ES-I3 (cell line): Measurements from ENCODE around the gene INHBC.

Experiments
- H3K36me3 ChIP-seq: 2 replicates; pipeline ENCODE4 v1.6.1; 2013; ENCODE audit warnings: mild to moderate bottlenecking, low read length, control low read depth, moderate library complexity; ENCODE audit not compliant: insufficient read depth
- H3K4me1 ChIP-seq: 2 replicates; pipeline ENCODE4 v1.6.1; 2013; ENCODE audit warnings: mild to moderate bottlenecking, control low read depth, low read length; ENCODE audit not compliant: insufficient read depth
- H3K9ac ChIP-seq: 2 replicates; pipeline ENCODE4 v1.6.1; 2013; ENCODE audit warnings: low read depth, mild to moderate bottlenecking, low read length, moderate library complexity
- H3K9me3 ChIP-seq: 2 replicates; pipeline ENCODE4 v1.6.1; 2013; ENCODE audit warnings: mild to moderate bottlenecking, low read length, moderate library complexity; ENCODE audit not compliant: control insufficient read depth, insufficient read depth

Gene INHBC

GRCh38 chr12:57474430-57474829 is 39.8 kb downstream of the INHBC start:
- Histone ChIP-seq H3K9me3 (no peaks in the 10 kb centered on the region), H3K9ac (no peak overlapping the region), H3K36me3 (no peaks in the 10 kb centered on the region), H3K4me1 (peaks cover 17% of the 10 kb centered on the region)

GRCh38 chr12:57474862-57475261 is 40.3 kb downstream of the INHBC start:
- Histone ChIP-seq H3K9me3 (no peaks in the 10 kb centered on the region), H3K36me3 (no peaks in the 10 kb centered on the region), H3K4me1 (peaks cover 17% of the 10 kb centered on the region), H3K9ac (peak overlapping the region; percentile 49; the same call in 1 of the 2 replicates)

GRCh38 chr12:57475271-57476161 is 40.9 kb downstream of the INHBC start:
- Histone ChIP-seq H3K9me3 (no peaks in the 10 kb centered on the region), H3K4me1 (peaks cover 17% of the 10 kb centered on the region), H3K36me3 (no peaks in the 10 kb centered on the region), H3K9ac (peak overlapping the region; percentile 49; the same call in 1 of the 2 replicates)

- Histone ChIP-seq H3K4me1 (peaks cover 18% of the 10 kb centered on the region), H3K36me3 (no peaks in the 10 kb centered on the region), H3K9ac (peak overlapping the region; percentile 49; the same call in 1 of the 2 replicates), H3K9me3 (no peaks in the 10 kb centered on the region)
Measured at GRCh38 chr12:57476162-57476992, 41.8 kb downstream of the INHBC start.

- H3K4me1 ChIP-seq = peaks cover 25% of the 10 kb centered on the region
- H3K9ac ChIP-seq = no peak overlapping the region
- no peaks in the 10 kb centered on the region for H3K36me3 ChIP-seq
- H3K9me3 ChIP-seq = no peaks in the 10 kb centered on the region
Measured at GRCh38 chr12:57476993-57477709, 42.6 kb downstream of the INHBC start.

- H3K9ac ChIP-seq = no peak overlapping the region
- H3K4me1 ChIP-seq = peaks cover 25% of the 10 kb centered on the region
- no peaks in the 10 kb centered on the region for H3K9me3 ChIP-seq
- no peaks in the 10 kb centered on the region for H3K36me3 ChIP-seq
Measured at GRCh38 chr12:57477710-57478681, 43.4 kb downstream of the INHBC start.

- no peaks in the 10 kb centered on the region for H3K9me3 ChIP-seq
- H3K4me1 ChIP-seq = peaks cover 32% of the 10 kb centered on the region
- H3K9ac ChIP-seq = no peak overlapping the region
- no peaks in the 10 kb centered on the region for H3K36me3 ChIP-seq
Measured at GRCh38 chr12:57479043-57479375, 44.4 kb downstream of the INHBC start.

- Histone ChIP-seq H3K9ac (no peak within 1 kb of the TSS), H3K36me3 (no peaks in the 10 kb centered on the region), H3K4me1 (peaks cover 32% of the 10 kb centered on the region), H3K9me3 (no peaks in the 10 kb centered on the region)
Measured at GRCh38 chr12:57479376-57480115, 45.0 kb downstream of the INHBC start, which contains the start of gene ARHGAP9. TSS of gene ARHGAP9 (minus strand) at chr12:57479866. CDS start at chr12:57479406, 460 bp downstream.

- Histone ChIP-seq H3K4me1 (peaks cover 32% of the 10 kb centered on the region), H3K9ac (no peak overlapping the region)
Measured at GRCh38 chr12:57481671-57482070, 47.1 kb downstream of the INHBC start.

GRCh38 chr12:57483466-57483865 is 48.9 kb downstream of the INHBC start:
- Histone ChIP-seq H3K9me3 (no peaks in the 10 kb centered on the region), H3K9ac (no peak overlapping the region), H3K4me1 (peaks cover 14% of the 10 kb centered on the region), H3K36me3 (no peaks in the 10 kb centered on the region)

More at GRCh38 chr12:57481671-57482070, 47.1 kb downstream of the INHBC start:
- Histone ChIP-seq H3K9me3 (no peaks in the 10 kb centered on the region), H3K36me3 (no peaks in the 10 kb centered on the region)

GRCh38 chr12:57485695-57486094 is 51.1 kb downstream of the INHBC start:
- H3K4me1 ChIP-seq = peaks cover 14% of the 10 kb centered on the region
- H3K9me3 ChIP-seq = no peaks in the 10 kb centered on the region
- peaks cover 17% of the 10 kb centered on the region for H3K36me3 ChIP-seq
- H3K9ac ChIP-seq = no peak overlapping the region

- Histone ChIP-seq H3K9ac (peak overlapping the region; percentile 39), H3K36me3 (peaks cover 26% of the 10 kb centered on the region), H3K4me1 (peaks cover 7% of the 10 kb centered on the region; the same call in 1 of the 2 replicates), H3K9me3 (no peaks in the 10 kb centered on the region)
Measured at GRCh38 chr12:57487055-57487596, 52.5 kb downstream of the INHBC start.
